ENCODE data around the gene NAA38. TPM values are rescaled to one million over a fixed set of nuclear protein-coding genes. Genes with fewer than 3 reads are reported as not detected.

NAA38 gene
- total RNA-seq, 1 experiment from 2014 or later: 103 TPM

DNA sequence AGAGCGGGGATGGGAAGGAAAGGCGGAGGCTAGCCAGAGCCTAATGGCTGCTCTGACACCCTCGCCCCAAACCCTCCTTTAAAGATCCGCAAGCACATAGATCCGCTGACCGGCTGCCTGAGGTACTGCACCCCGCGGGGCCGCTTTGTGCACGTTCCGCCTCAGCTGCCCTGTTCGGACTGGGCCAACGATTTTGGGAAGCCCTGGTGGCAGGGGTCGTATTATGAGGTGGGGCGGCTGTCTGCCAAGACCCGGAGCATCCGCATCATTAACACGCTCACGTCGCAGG lies 1.1 kb upstream of the NAA38 start:
- ATAC-seq (peak; percentile 18), DNase-seq (ENCODE audit: low read depth, low spot score) (no peak)
- Histone ChIP-seq H4K20me1 (ENCODE audit: insufficient read depth) (no peaks in the 10 kb centered on the region), H3K4me1 (ENCODE audit: control insufficient read depth in 1 of 2, insufficient read depth in 2 of 2, low read length in 2 of 2) (peaks cover 10 to 24% of the 10 kb centered on the region in 2 experiments; a peak in 3 of 4 replicates), H3K4me2 (ENCODE audit: low read length) (peak overlapping the region; percentile 99), H3K9ac (ENCODE audit: low read length) (peak overlapping the region; percentile 93), H3K9me3 (ENCODE audit: control insufficient read depth in 1 of 2, insufficient read depth in 1 of 2, low read depth in 1 of 2, low read length in 2 of 2) (no peaks in the 10 kb centered on the region), H3K4me3 (replicated peaks in 1 of 2; ENCODE audit: low read depth in 1 of 2, low read length in 2 of 2) (peak overlapping the region; percentile 67 to 94), H3K27me3 (ENCODE audit: insufficient read depth, low read length) (no peaks in the 10 kb centered on the region), H3K9me2 (ENCODE audit: insufficient read depth) (no peaks in the 10 kb centered on the region), H3K36me3 (ENCODE audit: control insufficient read depth in 1 of 2, insufficient read depth in 2 of 2, low read length in 2 of 2) (peaks cover 8 to 21% of the 10 kb centered on the region in 2 experiments; a peak in 3 of 4 replicates), H3K79me2 (ENCODE audit: insufficient read depth, low read length) (peaks cover 42% of the 10 kb centered on the region), H2AFZ (ENCODE audit: low read depth, low read length, poor library complexity, severe bottlenecking) (peak overlapping the region; percentile 13), H3K27ac (ENCODE audit: low read depth, low read length) (peak overlapping the region; percentile 92)
- BruUV-seq (replicated peaks): TSS peak; percentile 56
- ChIA-PET RAD21 (ENCODE audit: low non-redundant PET in 1 of 2, low total read pairs in 2 of 2, uncharacterized antibody in 2 of 2, unreplicated experiment in 2 of 2) (no interaction called here), CTCF (interaction anchor here (1.2 to 1.4 kb wide), 2 partner anchors 34 to 131 kb away, joined by 3 read pairs; no protein-coding TSS in a partner anchor), POLR2A (no interaction called here)
- TF ChIP-seq ZNF274 (IDR thresholded peaks at IDR 0.05; ENCODE audit: low read depth, low read length) (no peak), FOSL1 (IDR thresholded peaks at IDR 0.05; ENCODE audit: low read depth) (no peak), POLR2AphosphoS5 (IDR thresholded peaks at IDR 0.05; ENCODE audit: low read depth, low read length) (no peak), RAD21 (IDR thresholded peaks at IDR 0.05; ENCODE audit: low read depth) (peak; percentile 37; the same call in 1 of the 2 replicates), EZH2phosphoT487 (IDR thresholded peaks at IDR 0.05; ENCODE audit: borderline replicate concordance) (no peak), CEBPB (IDR thresholded peaks at IDR 0.05; ENCODE audit: low read depth) (no peak), ZFX (IDR thresholded peaks at IDR 0.05) (no peak), CBX3 (IDR thresholded peaks at IDR 0.05; ENCODE audit: low read depth) (no peak), YY1 (IDR thresholded peaks at IDR 0.05; ENCODE audit: extremely low read depth, insufficient replicate concordance, low read depth, low read length) (no peak), ELF1 (IDR thresholded peaks at IDR 0.05; ENCODE audit: borderline replicate concordance, low read depth) (no peak)
- TF ChIP-seq, protein P1, sequence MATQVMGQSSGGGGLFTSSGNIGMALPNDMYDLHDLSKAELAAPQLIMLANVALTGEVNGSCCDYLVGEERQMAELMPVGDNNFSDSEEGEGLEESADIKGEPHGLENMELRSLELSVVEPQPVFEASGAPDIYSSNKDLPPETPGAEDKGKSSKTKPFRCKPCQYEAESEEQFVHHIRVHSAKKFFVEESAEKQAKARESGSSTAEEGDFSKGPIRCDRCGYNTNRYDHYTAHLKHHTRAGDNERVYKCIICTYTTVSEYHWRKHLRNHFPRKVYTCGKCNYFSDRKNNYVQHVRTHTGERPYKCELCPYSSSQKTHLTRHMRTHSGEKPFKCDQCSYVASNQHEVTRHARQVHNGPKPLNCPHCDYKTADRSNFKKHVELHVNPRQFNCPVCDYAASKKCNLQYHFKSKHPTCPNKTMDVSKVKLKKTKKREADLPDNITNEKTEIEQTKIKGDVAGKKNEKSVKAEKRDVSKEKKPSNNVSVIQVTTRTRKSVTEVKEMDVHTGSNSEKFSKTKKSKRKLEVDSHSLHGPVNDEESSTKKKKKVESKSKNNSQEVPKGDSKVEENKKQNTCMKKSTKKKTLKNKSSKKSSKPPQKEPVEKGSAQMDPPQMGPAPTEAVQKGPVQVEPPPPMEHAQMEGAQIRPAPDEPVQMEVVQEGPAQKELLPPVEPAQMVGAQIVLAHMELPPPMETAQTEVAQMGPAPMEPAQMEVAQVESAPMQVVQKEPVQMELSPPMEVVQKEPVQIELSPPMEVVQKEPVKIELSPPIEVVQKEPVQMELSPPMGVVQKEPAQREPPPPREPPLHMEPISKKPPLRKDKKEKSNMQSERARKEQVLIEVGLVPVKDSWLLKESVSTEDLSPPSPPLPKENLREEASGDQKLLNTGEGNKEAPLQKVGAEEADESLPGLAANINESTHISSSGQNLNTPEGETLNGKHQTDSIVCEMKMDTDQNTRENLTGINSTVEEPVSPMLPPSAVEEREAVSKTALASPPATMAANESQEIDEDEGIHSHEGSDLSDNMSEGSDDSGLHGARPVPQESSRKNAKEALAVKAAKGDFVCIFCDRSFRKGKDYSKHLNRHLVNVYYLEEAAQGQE (IDR thresholded peaks at IDR 0.05; ENCODE audit: low read depth): no peak
- TF ChIP-seq, protein P2, sequence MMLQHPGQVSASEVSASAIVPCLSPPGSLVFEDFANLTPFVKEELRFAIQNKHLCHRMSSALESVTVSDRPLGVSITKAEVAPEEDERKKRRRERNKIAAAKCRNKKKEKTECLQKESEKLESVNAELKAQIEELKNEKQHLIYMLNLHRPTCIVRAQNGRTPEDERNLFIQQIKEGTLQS (IDR thresholded peaks at IDR 0.05): no peak
- TF ChIP-seq, protein P3, sequence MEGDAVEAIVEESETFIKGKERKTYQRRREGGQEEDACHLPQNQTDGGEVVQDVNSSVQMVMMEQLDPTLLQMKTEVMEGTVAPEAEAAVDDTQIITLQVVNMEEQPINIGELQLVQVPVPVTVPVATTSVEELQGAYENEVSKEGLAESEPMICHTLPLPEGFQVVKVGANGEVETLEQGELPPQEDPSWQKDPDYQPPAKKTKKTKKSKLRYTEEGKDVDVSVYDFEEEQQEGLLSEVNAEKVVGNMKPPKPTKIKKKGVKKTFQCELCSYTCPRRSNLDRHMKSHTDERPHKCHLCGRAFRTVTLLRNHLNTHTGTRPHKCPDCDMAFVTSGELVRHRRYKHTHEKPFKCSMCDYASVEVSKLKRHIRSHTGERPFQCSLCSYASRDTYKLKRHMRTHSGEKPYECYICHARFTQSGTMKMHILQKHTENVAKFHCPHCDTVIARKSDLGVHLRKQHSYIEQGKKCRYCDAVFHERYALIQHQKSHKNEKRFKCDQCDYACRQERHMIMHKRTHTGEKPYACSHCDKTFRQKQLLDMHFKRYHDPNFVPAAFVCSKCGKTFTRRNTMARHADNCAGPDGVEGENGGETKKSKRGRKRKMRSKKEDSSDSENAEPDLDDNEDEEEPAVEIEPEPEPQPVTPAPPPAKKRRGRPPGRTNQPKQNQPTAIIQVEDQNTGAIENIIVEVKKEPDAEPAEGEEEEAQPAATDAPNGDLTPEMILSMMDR (IDR thresholded peaks at IDR 0.05 in 2 of 3, conservative IDR thresholded peaks at IDR 0.05 in 1 of 3; ENCODE audit: borderline replicate concordance in 1 of 3, insufficient read depth in 1 of 3, low read depth in 2 of 3, low read length in 2 of 3): peak; percentile 14 to 54 (median 36); a peak in 4 of 6 replicates
- intact Hi-C loops (cut with micrococcal nuclease): no loop called here

All from HCT116 (cell line).